ENCODE measurements around the gene TMUB1.
"Not testable (repeated sequence)": the region's sequence is repeated elsewhere in the genome, so short reads cannot be mapped to it uniquely, and the experiment has no call there.

DNA sequence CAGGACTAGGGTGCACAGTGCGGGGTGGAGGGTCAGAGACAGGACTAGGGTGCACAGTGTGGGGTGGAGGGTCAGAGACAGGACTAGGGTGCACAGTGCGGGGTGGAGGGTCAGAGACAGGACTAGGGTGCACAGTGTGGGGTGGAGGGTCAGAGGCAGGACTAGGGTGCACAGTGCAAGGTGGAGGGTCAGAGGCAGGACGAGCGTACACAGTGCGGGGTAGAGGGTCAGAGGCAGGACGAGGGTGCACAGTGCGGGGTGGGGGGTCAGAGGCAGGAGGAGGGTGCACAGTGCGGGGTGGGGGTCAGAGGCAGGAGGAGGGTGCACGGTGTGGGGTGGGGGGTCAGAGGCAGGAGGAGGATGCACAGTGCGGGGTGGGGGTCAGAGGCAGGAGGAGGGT lies 39.8 kb downstream of the TMUB1 start:
- not testable (repeated sequence) for TF ChIP-seq EZH2 (IDR thresholded peaks at IDR 0.05; ENCODE audit: borderline replicate concordance, low read length)
- TF ChIP-seq, protein P1, sequence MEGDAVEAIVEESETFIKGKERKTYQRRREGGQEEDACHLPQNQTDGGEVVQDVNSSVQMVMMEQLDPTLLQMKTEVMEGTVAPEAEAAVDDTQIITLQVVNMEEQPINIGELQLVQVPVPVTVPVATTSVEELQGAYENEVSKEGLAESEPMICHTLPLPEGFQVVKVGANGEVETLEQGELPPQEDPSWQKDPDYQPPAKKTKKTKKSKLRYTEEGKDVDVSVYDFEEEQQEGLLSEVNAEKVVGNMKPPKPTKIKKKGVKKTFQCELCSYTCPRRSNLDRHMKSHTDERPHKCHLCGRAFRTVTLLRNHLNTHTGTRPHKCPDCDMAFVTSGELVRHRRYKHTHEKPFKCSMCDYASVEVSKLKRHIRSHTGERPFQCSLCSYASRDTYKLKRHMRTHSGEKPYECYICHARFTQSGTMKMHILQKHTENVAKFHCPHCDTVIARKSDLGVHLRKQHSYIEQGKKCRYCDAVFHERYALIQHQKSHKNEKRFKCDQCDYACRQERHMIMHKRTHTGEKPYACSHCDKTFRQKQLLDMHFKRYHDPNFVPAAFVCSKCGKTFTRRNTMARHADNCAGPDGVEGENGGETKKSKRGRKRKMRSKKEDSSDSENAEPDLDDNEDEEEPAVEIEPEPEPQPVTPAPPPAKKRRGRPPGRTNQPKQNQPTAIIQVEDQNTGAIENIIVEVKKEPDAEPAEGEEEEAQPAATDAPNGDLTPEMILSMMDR (IDR thresholded peaks at IDR 0.05; ENCODE audit: low read length), result not testable (repeated sequence)
